Measurements from ENCODE around the gene C19orf47.
A peak's percentile ranks its signal among the peaks of the same experiment; 100 is the strongest.
"Not testable (repeated sequence)": the region's sequence is repeated elsewhere in the genome, so short reads cannot be mapped to it uniquely, and the experiment has no call there.

C19orf47 gene

DNA sequence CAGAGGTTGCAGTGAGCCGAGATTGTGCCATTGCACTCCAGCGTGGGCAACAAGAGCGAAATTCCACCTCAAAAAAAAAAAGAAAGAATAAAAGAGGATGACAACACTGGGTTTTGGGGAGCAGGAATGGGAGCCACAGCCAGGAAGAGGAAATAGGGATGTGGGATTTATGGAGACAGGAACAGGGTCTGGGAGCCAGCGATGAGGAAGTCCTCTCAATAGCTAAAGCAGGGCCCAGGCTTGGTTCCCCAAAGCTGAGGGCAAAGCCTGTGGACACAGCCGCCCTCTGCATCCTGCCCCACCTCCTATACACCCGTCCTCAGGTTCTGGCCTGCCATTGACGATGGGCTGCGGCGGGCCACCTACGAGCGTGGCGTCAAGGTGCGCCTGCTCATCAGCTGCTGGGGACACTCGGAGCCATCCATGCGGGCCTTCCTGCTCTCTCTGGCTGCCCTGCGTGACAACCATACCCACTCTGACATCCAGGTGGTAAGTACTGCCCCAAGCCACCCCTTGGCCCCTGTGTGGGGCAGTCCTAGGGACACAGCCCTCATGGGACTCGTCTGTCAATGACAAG is 28.2 kb upstream of the C19orf47 start:
- DNase-seq, result no peak

DNA sequence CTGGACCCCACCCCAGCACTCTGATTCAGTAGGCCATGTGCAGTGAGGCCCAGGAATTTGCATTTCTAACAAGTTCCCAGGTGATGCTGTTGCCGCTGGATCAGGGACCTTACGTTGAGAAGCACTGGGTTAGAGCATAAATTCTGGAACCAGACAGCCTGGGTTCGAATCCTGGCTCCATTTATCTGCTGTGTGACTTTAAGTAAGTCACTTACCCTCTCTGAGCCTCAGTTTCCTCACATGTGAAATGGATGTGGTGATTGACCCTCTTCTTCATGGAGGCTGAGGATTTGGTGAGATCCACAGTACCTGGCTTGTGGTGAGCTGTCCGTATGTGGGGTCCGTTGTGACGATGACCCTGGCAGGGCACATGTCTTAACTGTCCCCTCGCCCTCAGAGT is 25.9 kb upstream of the C19orf47 start:
- no peak for DNase-seq

- no peak for DNase-seq
Measured at GRCh38 chr19:40371802-40372122, 23.6 kb upstream of the C19orf47 start.

- DNase-seq, result no peak
Measured at GRCh38 chr19:40370997-40371801, 23.0 kb upstream of the C19orf47 start.

GRCh38 chr19:40370253-40370652 is 22.1 kb upstream of the C19orf47 start:
- DNase-seq, result not testable (repeated sequence)

DNA sequence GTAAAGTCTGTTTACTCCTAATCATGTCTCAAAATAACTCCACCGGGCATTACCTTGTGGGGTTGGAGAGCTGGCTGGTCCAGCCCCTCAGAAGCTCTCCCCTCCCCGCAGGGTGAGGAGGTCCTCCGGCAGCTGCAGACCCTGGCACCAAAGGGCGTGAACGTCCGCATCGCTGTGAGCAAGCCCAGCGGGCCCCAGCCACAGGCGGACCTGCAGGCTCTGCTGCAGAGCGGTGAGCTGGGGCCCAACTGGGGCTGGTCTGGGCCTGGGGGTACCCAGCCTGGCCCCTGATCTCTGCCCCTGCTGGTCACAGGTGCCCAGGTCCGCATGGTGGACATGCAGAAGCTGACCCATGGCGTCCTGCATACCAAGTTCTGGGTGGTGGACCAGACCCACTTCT is 21.6 kb upstream of the C19orf47 start:
- no peak for DNase-seq

GRCh38 chr19:40367577-40368434 is 19.6 kb upstream of the C19orf47 start:
- no peak for DNase-seq

- DNase-seq, result peak; percentile 27
Measured at GRCh38 chr19:40366697-40367561, 18.7 kb upstream of the C19orf47 start.

GRCh38 chr19:40365613-40366401 is 17.6 kb upstream of the C19orf47 start:
- no peak for DNase-seq

DNA sequence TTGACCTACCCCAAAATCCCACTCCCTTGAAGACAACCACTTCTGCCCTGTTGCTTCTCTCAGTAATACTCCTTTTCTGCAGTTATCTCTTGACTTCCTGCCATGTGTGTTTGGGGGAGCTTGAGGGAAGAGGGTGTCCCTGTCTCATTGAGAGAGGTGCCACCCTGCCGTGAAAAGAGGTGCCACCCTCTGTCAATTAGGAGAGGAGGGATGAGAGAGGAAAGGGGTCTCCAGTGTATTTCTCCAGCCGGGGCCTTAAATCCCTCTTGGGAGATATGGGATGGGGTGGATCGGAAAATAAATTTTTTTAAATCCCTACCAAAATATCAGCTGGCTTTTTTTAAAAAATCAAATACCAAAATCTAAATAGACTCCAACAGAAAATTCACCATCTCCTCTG is 16.8 kb upstream of the C19orf47 start:
- no peak for DNase-seq

GRCh38 chr19:40363069-40363468 is 14.9 kb upstream of the C19orf47 start:
- no peak for DNase-seq

DNA sequence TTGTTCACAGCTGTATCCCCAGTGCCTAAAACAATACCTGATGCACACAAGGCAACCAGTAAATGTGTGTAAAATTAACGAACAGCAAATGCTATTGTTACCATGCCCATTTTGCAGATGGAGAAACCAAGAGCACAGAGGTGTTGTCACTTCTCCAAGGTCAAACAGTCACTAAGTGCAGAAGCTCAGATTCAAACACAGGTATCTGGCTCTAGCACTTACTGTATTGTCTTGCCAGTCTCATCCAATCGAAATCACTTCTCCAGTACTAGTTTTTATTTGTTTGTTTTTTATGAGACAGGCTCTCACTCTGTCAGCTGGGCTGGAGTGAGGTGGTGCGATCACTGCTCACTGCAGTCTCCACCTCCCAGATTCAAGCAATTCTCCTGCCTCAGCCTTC is 14.0 kb upstream of the C19orf47 start:
- no peak for DNase-seq

DNA sequence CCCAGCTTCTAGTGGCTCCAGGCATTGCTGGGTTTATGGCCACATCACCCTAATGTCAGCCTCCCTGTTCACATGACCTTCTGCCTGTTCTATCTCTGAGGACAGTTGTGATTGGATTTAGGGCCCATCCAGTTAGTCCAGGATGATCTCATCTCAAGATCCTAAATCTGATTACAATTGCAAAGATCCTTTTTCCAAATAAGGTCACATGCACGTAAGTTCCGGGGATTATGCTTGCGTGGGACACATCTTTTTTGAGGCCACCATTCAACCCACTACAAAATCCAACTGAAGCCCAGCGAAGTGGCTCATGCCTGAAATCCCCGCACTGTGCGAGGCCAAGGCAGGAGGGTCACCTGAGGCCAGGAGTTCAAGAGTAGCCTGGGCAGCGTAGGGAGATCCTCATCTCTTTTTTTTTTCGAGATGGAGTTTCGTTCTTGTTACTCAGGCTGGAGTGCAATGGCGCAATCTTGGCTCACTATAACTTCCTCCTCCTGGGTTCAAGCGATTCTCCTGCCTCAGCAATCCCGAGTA is 12.6 kb upstream of the C19orf47 start:
- DNase-seq, result no peak

GRCh38 chr19:40360020-40360707 is 12.0 kb upstream of the C19orf47 start:
- no peak for DNase-seq

- DNase-seq, result no peak
Measured at GRCh38 chr19:40358773-40359172, 10.6 kb upstream of the C19orf47 start.

GRCh38 chr19:40357640-40358039 is 9.4 kb upstream of the C19orf47 start:
- no peak for DNase-seq

GRCh38 chr19:40356681-40357595 is 8.7 kb upstream of the C19orf47 start:
- no peak for DNase-seq

- no peak for DNase-seq
Measured at GRCh38 chr19:40355975-40356680, 7.9 kb upstream of the C19orf47 start.

- peak; percentile 8 for DNase-seq
Measured at GRCh38 chr19:40348961-40349507, 837 bp upstream of the C19orf47 start.
